B cell (primary cell): ENCODE results near the gene AK4.

Experiments used
- CTCF ChIP-seq: fragments of 200-600 bp; IDR thresholded peaks from one replicate; pipeline ENCODE4 v1.8.0; 2022; ENCODE audit warnings: antibody characterized with exemption, mild to moderate bottlenecking
- EZH2 ChIP-seq: IDR thresholded peaks from 2 replicates; pipeline ENCODE4 v1.6.1; 2012; ENCODE audit warnings: borderline replicate concordance, low read depth, mild to moderate bottlenecking, moderate library complexity, low read length; ENCODE audit not compliant: insufficient read depth, poor library complexity, severe bottlenecking

GRCh38 chr1:65175171-65176055 is 27.4 kb downstream of the AK4 start:
- no peak for TF ChIP-seq CTCF
- no peak for TF ChIP-seq EZH2
